ENCODE data around the gene OVCA2. TPM values are rescaled to one million over a fixed set of nuclear protein-coding genes. Genes with fewer than 3 reads are reported as not detected.

Gene OVCA2
- polyA plus RNA-seq, 5 donors: 6.8 to 17.5 (median 9.2) TPM

DNA sequence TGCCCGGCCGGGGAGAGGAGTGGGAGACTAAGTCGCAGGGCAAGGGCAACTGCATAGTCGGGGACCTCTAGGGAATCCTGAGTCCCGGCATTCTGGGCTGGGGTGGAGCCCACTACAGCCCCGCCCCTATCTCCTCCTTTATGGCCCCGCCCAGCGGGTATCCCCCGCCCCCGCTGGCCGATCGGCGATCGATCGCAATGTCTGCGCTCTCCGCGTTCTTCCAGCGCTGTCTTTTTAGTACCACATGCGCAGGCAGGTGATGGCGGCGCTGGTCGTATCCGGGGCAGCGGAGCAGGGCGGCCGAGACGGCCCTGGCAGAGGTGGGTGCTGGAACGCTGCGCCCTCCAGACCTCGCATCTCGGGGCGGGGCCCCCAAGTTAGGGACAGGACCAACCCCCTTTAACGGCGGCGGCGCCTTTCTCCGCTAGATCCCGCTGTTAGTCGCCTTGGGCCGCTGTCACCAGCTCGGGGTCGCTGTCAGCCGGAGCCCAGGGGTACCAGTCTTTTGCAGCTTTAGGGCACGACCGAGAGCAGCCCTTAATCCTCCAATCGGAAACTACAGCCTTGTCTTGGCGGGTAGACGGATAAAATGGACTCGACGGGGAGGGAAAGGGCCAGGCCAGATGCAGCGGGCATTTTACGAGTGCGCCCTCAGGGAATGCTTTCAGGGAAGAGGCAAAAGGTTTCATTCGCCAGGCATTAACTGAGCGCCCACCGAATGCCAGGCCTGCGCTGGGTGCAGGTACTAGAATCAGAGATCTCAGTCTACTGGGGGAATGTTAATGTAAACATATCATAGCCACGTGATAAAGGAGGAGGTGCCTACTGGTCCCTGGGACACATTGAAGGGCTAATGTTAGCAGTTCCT, 11.7 kb upstream of the OVCA2 start, which contains the start of gene DPH1:
Gene DPH1 (plus strand): TSS at position 243 of the 868 bp plus-strand sequence. CDS start 17 bp downstream, at position 260.
- peak; percentile 70 to 75 for DNase-seq

- no peak for DNase-seq
Observed at GRCh38 chr17:2030779-2031163, 11.1 kb upstream of the OVCA2 start.

- no peak for DNase-seq
Observed at GRCh38 chr17:2033153-2033552, 8.7 kb upstream of the OVCA2 start.

DNA sequence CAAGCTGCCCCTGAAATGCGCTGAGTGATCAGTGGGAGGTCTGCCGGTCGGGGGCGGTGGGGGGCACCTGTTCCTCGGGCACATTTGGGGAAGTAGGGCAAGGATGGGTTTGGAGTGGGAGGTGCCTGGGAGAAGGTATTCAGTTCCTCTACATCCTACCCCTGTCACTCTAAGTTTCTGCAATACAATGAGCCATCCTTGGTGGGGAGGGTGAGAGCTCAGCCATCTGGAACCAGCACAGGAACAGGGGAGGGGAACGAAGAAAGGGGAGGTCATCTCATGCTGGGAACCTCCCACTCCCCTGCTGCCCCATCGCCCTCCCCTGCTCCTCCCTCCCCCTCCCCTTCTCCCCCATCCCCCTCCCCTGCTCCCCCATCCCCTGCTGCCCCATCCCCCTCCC, 7.7 kb upstream of the OVCA2 start:
- DNase-seq: no peak

- DNase-seq: no peak
Observed at GRCh38 chr17:2034806-2035540, 6.8 kb upstream of the OVCA2 start.

DNA sequence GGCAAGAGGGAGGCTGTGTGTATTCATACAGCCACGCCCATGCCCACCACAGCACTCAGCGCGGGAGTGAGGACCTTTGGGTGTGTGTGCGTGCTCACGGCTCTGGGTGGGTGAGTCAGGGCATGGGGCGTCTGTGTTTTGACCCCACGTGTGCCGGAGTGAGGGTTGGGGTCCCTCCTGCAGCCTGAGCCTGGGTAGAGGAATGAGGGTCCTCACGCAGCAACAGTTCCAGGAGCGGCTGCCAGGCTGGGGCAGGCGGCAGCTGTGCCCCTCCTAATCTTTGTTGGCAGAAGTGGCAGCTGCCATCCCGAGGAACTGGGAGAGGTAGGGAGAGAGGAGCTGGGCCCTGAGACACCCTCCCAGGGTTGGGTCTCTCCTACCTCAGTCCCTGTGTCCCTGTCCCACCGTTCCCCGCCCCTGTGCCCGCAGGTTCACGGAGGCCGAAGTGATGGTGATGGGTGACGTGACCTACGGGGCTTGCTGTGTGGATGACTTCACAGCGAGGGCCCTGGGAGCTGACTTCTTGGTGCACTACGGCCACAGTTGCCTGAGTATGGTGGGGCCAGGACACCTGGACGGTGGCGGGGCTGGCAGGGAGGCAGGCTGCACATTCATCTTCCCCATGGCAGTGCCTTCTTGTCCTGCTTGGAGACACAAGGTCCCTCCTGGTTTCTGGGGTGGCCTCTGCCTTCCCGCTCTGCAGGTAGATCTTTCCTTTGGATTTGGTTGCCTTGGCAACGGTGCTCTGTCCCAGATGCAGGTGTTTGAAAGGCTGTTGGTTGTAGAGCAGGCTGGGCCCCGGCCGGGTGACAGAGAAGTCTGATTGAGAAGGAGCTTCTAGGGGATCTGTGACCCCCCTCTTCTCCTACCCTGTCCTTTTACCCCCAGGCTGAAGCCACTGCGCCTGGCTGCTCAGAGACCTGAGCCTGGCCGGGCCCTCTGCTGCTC, 6.0 kb upstream of the OVCA2 start:
- no peak for DNase-seq

DNA sequence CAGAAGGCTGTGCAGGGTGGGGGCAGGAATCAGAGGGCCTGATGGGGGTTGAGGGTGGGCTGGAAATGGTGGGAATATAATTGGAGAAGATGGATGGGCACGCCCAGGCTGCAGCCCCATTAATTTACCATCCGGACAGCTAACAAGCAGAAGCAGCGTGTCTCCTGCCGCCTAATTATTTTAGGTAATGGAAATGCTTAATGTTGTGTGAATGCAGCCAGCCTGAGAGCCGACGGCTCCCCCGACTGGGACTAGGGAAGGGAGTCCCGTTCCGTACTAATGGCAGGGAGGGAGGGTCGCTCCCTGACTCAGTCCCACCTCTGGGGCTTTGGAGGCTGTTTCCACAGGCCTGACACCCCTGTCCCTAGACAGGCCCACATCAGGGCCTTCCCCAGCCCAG, 4.7 kb upstream of the OVCA2 start:
- no peak for DNase-seq

GRCh38 chr17:2040219-2040827, 1.5 kb upstream of the OVCA2 start:
- no peak for DNase-seq

GRCh38 chr17:2040942-2041560, 771 bp upstream of the OVCA2 start:
- no peak for DNase-seq

DNA sequence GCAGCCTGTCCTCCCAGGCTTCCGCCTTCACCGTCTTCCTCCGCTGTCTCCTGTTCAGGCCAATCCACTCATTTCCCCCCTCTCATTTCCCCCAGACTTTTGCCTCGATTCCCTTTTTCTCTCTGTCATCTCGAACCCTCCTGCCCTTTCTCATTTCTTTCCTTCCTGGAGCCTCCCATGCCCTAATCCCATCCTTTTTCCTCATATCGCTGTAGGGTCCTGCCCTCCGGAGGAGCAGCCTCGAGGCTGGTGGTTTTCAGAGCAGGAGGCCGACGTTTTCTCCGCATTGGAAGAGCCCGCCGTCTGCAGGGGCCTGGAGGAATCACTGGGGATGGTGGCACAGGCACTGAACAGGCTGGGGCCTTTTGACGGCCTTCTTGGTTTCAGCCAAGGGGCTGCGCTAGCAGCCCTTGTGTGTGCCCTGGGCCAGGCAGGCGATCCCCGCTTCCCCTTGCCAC, 597 bp downstream of the OVCA2 start:
- no peak for DNase-seq

GRCh38 chr17:2042933-2043332, 1.1 kb downstream of the OVCA2 start:
- no peak for DNase-seq

DNA sequence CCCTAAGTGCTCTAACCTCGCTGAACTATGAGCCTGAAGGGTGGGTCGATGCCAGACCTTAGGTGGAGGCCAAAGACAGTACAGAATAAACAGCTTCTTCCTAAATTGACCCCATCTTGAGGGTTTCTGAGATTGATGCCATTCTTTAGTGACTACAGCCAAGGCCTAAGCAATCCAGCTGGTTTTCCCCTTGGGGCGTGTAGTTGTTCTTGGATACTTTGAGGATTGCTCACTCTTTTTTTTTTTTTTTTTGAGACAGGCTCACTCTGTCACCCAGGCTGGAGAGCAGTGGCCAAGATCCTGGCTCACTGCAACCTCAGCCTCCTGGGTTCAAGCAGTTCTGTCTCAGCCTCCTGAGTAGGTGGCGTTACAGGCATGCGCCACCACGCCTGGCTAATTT, 2.0 kb downstream of the OVCA2 start:
- no peak for DNase-seq

DNA sequence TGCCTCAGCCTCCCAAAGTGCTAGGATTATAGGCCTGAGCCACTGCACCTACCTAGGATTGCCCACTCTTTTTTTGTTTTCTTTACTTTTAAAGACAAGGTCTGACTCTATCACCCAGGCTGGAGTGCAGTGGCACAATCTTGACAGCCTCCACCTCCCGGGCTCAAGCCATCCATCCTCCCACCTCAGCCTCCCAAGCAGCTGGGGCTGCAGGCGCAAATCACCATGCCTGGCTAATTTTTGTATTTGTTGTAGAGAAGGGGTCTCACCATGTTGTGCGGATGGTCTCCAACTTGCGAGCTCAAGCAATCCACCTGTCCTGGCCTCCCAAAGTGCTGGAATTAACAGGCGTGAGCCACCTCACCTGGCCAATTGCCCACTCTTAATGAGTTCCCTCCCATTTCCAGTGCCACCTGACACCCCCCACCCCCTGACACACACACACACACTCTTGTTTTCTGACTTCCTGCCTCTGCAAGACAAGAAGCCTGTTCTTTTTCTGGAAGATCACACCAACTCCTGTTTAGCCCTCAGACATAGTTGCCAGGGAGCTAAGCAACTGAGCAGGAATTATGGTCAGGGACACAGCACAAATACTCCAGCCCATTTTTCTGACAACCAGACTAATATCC, 2.6 kb downstream of the OVCA2 start:
- no peak for DNase-seq

DNA sequence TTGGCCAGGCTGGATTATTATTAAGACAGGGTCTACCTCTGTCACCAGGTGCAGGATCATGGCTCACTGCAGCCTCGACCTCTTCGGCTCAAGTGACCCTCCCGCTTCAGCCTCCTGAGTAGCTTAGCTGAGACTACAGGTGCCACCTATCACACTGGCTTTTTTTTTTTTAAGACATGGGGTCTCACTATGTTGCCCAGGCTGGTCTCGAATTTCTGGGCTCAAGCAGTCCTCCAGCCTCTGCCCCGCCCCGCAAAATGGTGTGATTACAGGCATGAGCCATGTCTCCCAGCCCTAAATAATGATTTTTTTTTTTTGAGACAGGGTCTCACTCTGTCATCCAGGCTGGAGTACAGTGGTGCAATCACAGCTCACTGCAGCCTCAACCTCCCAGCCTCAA, 5.8 kb downstream of the OVCA2 start:
- no peak for DNase-seq

- DNase-seq: no peak
Observed at GRCh38 chr17:2048805-2049204, 7.0 kb downstream of the OVCA2 start.

- peak; percentile 80 to 84 for DNase-seq
Observed at GRCh38 chr17:2049333-2050299, 7.8 kb downstream of the OVCA2 start.

DNA sequence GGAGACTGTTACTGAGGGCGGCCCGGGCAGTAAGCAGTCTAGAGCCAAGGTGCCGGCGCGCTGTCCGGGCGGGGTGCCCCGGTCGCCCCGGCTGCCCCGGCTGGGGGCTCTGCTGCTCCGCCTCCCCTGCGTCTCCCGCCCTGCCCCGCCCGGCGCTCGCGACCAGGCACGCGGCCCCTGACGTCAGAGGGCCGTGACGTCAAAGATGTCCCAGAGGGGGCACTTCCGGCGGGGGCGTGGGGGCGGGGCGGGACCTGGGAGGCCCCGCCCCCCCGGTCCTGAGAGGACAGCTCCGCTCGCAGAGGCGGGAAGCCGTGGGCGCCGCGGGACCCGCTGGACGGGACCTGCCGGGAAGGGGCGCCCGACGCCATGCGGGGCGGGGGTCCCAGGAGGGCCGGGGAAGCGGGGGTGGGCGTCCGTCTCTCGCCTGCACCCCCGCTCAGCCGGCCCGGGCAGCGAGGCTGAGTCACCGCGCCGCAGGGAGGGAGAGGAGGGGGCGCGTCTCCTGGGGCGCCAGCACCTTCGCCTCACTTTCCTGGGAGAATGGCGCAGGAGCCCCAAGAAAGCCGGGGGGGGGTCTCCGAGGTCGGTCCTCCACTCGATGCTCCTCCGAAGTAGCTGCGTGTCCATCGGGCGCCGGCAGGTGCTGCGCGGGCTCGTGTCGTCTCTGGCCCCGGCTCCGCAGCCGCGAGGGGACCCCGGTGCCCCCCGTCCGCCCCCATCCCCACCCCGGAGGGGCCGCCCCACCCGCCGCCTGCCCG, 8.7 kb downstream of the OVCA2 start:
- DNase-seq: peak; percentile 72 to 80

Measured in right lung (tissue), 5 donors.